Measurements from ENCODE around the gene SH3PXD2A. TPM values are rescaled to one million over a fixed set of nuclear protein-coding genes. Genes with fewer than 3 reads are reported as not detected.

SH3PXD2A gene
- total RNA-seq, 1 donor from 2014 or later = 19.3 TPM

DNA sequence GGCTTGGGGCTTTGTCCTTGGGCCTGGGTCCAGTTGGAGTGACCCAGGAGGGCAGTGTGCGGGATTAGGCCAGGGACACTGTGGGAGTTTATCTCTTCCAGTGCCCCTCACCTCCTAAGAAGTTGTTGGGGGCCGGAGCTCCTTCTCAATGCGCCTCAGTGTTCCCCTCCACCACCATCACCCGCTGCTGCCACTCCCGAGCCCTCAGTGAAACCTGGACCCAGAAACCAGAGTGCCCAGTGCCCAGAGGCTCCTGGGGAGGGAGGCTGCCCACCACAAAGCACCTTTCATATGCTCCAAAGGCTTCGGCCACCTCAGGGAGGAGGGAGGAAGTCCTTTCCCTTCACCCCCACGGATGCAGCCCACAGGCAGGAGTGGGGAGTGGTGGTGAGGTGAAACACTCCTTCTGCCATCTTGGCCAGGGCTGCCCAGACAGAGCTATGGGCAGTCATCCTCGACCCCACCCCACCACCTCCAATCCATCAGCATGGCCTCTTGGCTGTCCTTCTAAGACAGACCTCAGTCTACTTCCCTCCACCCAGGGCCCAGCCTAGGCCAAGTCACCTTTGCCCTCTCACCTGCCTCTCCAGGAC, 99.0 kb downstream of the SH3PXD2A start:
- intact Hi-C loops (cut with micrococcal nuclease) = loop anchor here (5.0 to 10.0 kb wide), 3 partner anchors 151 to 598 kb away; partner anchors contain the start of genes CFAP58 and SFR1

DNA sequence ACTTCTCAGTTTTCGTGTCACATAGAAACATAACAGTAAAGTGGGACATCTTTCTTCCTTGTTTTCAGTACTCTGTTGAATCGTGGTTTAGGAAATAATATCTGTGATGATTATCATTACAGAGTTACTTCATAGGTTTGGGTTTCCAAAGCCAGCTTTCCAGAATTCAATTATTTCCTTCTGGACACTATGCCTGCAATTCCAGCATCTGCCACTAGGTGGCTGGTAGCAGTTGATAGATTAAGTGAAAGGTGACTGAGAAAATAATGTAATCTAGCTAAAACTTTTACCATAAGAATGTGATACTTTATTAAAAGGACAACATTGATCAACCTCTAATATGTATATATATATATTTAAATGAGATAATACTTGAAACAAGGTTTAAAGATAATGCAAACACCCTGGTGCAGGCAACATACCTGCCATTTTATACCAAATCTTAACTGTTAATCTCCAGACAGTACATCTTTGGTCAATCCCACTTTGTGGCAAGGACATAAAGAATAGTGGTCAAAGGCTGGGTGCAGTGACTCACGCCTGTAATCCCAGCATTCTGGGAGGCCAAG, 102.6 kb downstream of the SH3PXD2A start:
- intact Hi-C loops (cut with micrococcal nuclease) = loop anchor here (10.0 kb wide), 1 partner anchor 602 kb away; the partner anchor contains the start of gene CFAP58

DNA sequence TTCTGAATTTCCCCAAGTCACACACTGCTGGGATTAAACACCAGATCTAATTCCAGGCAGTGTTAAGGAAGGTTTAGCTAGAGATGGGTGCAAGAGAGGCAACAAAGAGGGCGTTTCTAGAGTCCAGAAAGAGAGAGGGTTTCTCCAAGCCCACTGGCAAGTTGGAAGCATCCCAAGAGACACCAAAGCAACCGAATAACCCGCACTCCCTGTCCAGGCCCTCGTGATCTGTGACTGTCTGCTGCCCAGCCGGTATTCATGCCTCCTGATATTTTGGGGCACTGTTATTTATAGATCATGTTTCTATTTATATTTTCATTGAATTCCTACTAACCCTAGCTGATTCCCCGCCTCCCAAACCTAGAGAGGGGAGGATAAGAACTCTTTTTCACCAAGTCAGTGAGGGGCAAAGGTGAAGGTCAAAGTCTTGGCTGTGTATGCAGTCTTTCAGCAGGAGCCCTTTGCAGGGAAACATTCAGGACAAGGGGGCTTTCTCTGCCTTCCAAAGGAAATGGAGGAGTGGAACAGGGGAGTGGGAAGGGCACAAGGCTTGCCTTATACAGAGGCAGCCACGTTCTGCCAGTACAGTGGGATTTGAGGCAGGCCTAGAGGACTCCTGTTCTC, 103.6 kb downstream of the SH3PXD2A start:
- intact Hi-C loops (cut with micrococcal nuclease) = loop anchor here (10.0 kb wide), 1 partner anchor 603 kb away; the partner anchor contains the start of gene CFAP58

DNA sequence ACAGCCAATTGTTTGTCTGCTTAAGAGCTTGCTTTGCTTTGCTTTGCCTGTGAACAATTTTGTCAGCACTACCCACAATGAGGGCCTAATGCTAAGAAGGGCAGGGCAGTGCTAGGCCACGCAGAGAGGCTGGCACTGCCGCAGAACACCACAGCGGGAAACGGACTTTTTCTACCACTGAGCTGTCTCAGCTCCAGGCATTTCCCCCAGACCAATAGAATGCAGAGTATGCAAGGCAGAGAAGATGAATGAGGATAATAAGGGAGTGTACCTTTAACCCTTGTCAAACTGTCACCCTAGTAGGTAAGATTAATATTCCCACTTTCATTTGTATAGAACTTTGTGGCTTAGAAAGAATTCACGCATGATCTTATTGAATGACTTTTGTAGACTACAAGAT, 104.5 kb downstream of the SH3PXD2A start:
- intact Hi-C loops (cut with micrococcal nuclease) = loop anchor here (10.0 kb wide), 1 partner anchor 604 kb away; the partner anchor contains the start of gene CFAP58

DNA sequence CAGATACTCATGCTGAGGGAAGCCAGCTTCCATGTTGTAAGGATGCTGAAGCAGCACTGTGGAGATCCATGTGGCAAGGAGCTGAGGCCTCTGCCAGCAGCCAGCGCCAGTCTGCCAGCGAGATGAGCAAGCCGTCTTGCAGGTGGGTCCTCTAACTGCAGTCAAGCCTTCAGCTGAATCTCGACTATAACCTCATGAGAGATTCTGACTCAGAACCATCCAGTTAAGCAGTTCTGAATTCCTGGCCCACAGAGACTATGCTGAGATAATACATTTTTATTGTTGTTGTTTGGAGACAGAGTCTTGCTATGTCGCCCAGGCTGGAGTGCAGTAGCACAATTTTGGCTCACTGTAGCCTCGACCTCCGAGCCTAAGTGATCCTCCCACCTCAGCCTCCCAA, 105.6 kb downstream of the SH3PXD2A start:
- intact Hi-C loops (cut with micrococcal nuclease) = loop anchor here (10.0 kb wide), 1 partner anchor 605 kb away; the partner anchor contains the start of gene CFAP58

GRCh38 chr10:103748020-103748419, 107.4 kb downstream of the SH3PXD2A start:
- intact Hi-C loops (cut with micrococcal nuclease) = loop anchor here (1.0 kb wide), 2 partner anchors 11 to 52 kb away; no protein-coding TSS in a partner anchor

DNA sequence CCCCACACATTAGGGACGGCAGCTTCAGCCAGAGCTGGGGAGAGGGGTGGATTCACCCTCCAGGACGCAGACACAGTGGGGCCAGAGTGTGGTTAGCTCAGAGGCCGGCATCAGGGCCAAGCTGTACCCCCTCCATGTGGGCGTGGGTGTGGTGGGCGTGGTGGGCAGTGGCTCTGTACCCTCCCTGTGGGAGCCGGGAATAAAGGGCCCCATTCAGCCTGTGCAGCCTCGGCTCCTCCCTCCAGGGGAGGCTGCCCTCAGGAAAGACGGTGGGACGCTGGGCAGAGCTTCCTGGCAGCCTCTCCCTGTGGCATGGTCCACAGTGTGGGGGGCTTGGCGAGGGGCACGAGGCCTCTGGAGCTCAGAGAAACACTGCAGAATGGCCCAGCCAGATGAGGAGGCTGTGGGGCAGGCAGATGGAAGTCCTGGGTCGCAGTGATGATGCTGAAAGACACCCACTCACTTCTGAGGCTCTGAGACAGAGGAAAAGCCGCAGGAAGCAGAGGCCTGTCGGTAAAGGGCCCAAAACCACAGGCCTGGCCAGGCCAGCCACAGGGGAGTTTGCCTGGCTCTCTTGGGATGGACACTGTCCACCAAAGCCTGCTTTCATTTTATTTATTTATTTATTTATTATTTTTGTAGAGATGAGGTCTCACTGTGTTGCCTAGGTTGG, 108.0 kb downstream of the SH3PXD2A start:
- intact Hi-C loops (cut with micrococcal nuclease) = no loop called here

DNA sequence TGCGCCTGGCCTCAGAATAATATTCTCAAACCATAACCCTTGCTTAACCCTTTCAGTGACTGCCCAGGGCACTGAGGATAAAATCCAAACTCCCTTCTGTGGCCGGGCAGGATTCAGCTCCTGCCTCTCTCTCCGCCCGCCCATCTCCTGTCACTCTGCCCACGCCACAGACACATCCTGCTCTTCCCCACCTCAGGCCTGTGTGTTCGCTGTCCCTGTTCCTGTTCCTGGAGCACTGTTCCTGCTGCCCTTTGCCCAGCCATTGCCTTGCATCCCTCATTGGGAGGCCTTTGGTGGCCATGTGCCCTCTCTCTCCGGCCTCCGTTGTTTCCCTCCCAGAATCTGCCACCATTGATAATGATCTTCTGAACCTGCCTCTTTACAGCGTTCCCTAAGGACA, 108.8 kb downstream of the SH3PXD2A start:
- intact Hi-C loops (cut with micrococcal nuclease) = no loop called here

- intact Hi-C loops (cut with micrococcal nuclease) = loop anchor here (2.0 kb wide), 2 partner anchors 13 to 33 kb away; no protein-coding TSS in a partner anchor
These were observed 109.8 kb downstream of the SH3PXD2A start for GRCh38 chr10:103745341-103746247.

DNA sequence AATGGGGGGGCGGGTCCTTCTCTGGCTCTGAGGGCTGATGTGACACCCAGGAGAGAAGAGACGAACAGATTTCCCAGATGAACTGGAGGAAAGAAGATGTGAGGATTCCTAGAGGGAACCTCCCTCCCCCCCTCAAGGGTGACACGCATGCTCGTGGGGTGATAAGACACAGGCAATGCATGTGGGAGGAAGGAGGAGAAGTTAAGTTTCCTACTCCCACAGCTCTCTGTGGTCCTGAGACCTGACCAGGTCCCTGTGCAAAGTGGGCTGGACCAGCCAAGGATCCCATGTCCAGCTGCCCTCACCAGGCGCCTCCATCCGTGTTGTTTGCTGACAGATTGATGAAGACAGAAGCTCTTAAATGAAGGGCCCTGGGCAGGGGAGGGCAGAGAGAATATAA, 112.6 kb downstream of the SH3PXD2A start:
- intact Hi-C loops (cut with micrococcal nuclease) = no loop called here

DNA sequence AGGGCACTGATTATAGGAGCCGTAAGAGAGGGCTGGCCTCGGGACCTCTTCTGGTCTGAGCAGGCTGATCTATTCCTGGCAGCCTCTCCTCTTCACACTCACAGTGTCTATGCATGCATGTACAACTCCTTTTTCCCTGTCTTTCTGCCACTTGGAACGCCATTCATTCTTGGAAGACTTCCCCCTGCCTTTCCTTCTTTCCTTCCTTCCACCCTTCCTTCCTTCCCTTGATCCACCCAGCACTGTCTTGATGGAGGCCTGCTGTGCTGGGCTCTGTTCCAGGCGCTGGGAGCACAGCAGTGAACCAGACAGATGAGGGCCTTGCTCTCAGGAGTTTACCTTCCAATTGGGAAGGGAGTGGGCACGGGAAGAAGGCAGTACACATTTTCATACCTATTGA, 114.8 kb downstream of the SH3PXD2A start:
- intact Hi-C loops (cut with micrococcal nuclease) = no loop called here

DNA sequence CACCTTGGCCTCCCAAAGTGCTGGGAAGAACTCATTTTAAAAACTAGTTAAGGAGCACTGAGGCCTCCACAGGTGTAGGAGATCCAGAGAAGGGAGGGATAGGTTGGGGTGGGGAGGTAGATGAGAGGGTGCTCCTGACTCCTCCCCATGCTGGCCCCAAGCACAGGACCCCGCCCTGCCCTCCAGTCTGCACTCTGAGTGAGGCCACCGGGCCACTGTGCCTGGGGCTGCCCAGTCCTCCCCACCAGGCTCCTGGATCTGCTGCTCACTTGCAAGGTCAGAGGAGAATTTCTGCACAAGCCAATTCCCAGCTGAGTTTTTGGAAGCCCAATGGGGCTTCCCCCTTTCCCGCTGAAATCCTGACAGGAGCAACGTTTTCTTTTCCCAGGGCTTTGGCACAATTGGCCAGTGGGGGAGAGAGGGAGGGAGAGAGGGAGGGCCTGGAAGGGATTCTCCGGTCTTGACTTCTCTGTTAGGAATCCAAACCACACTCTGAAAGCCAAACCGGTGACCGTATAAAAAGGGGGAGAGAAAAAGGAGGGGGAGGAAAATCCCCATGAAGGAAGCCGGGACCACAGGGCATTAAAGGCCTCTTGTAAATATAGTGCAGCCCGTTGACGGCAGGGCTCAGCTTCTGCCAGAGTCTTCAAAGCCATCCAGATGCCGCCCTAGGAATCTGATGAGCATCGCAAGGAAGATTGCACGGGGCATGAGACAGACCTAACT, 116.2 kb downstream of the SH3PXD2A start:
- intact Hi-C loops (cut with micrococcal nuclease) = no loop called here

DNA sequence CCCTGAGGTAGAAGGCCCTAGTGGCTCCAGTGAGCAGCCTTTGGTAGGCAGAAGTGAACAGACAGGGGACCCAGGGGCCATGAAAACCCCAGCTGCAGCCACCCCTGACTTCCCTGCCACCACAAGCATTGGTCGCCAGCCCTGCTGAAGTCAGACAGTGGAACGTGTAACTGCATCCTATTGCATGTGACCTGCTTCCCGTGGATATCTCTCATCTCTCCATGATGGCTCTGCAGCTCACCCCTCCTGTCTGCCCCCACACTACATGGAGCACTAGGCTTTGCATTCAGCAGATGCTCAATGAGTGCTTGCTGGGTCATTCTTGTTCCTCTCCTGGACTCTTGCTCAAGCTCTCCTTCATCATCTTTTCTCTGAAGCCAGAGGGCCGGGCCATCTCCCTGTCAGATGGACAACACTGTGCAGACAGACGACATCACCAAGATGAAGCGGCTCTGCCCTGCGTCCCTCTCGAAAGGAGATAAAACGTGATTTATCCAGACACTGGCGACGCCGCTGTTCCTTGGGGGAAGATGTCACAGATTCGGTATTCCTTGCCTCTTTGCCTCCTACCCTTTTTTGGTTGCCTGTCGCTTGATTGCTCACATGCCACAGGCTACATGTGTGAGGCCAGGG, 117.5 kb downstream of the SH3PXD2A start:
- intact Hi-C loops (cut with micrococcal nuclease) = no loop called here

- intact Hi-C loops (cut with micrococcal nuclease) = no loop called here
These were observed 118.6 kb downstream of the SH3PXD2A start for GRCh38 chr10:103736763-103737162.

DNA sequence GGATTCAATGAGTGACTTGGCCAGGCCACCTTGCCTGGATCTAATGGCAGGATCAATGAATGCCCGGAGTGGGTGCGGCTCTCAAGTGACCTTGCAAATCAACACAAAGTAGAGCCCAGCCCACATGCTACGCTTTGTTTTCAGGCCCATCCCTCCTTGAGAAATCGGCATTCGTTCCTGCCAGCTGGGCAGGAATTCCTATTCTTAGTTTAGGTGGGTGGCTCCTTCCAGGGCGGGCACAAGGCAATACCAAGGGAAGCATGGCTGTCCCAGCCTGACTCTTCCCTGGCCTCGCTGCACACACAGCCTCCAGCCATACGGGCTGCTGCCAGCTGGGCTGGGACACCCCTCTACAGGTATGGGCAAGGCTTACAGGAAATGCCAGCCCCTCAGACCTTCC, 119.3 kb downstream of the SH3PXD2A start:
- intact Hi-C loops (cut with micrococcal nuclease) = no loop called here

GRCh38 chr10:103734731-103735130, 120.6 kb downstream of the SH3PXD2A start:
- intact Hi-C loops (cut with micrococcal nuclease) = no loop called here

GRCh38 chr10:103733045-103733419, 122.3 kb downstream of the SH3PXD2A start:
- intact Hi-C loops (cut with micrococcal nuclease) = no loop called here

DNA sequence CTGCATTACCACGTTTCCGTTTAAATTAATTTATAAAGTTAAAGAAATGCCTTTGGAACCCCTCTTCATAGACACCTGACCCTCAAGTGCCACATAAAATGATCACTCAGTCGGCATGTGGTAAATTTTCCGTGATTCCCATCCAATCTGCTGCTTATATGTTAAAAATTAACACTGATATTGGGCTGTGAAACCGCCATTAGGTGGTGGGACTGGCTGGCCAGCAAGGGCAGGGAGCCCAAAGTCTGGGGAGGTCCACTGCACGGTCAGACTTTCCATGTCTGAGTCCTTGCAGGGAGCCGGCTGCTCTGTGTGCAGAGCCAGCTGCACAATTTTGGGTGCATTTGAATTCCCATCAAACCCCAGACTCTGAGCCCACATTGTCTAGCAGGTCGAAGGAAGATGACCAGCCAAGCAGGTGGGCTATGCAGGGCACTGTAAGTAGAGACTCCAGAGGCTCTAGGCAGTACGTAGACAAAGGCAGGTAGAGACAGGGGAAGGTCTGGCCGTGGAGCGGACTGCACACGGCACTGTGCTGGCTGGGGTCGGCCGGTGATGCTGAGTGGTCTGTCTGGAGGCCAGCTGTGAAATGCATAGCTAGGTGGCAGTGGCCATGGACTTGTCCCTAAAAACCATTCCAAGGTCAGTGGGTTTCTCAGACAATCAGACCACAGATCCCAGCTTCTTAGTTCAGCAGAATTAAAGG, 122.9 kb downstream of the SH3PXD2A start:
- intact Hi-C loops (cut with micrococcal nuclease) = no loop called here

Data from T-helper 1 cell treated with Interleukin-12 subunit alpha and Interleukin-12 subunit beta and Interleukin-4 antibody, amounts not matched to agents 30 ng/mL and 1 ng/mL, for 36 hours (primary cell).